HEK293 (cell line): Measurements from ENCODE around the gene ZNF48.

ENCODE experiments used
- ATF2 ChIP-seq: fragments of 450-650 bp; formaldehyde crosslinking; IDR thresholded peaks from 2 replicates; pipeline ENCODE4 v1.5.1; 2016; ENCODE audit warnings: missing biosample characterization, missing genetic modification characterization, low read depth
- BCL11A ChIP-seq: fragments of 450-650 bp; formaldehyde crosslinking; IDR thresholded peaks from 2 replicates; pipeline ENCODE4 v1.5.1; 2016; ENCODE audit warnings: low read depth, missing biosample characterization, missing genetic modification characterization
- HOXD13 ChIP-seq: sonication (generic); formaldehyde crosslinking; IDR thresholded peaks from 2 replicates; pipeline ENCODE4 v1.8.0; 2022; ENCODE audit warnings: missing genetic modification reagents, borderline replicate concordance
- KLF9 ChIP-seq: fragments of 450-650 bp; formaldehyde crosslinking; IDR thresholded peaks from 2 replicates; pipeline ENCODE4 v1.5.1; 2016; ENCODE audit warnings: missing biosample characterization, missing genetic modification characterization, low read depth
- PRDM4 ChIP-seq: fragments of 450-650 bp; formaldehyde crosslinking; IDR thresholded peaks from 2 replicates; pipeline ENCODE4 v1.5.1; 2017; ENCODE audit warnings: missing biosample characterization, missing genetic modification characterization
- YY1 ChIP-seq: fragments of 450-650 bp; formaldehyde crosslinking; IDR thresholded peaks from 2 replicates; pipeline ENCODE4 v1.5.1; 2018; ENCODE audit warnings: missing biosample characterization, missing genetic modification characterization
- ZEB2 ChIP-seq: fragments of 450-650 bp; formaldehyde crosslinking; IDR thresholded peaks from 2 replicates; pipeline ENCODE4 v1.5.1; 2016; ENCODE audit warnings: missing biosample characterization, missing genetic modification characterization
- ZNF114 ChIP-seq: fragments of 450-650 bp; formaldehyde crosslinking; IDR thresholded peaks from 2 replicates; pipeline ENCODE4 v1.5.0; 2017; ENCODE audit warnings: missing biosample characterization, missing genetic modification characterization
- ZNF132 ChIP-seq: fragments of 450-650 bp; formaldehyde crosslinking; IDR thresholded peaks from 2 replicates; pipeline ENCODE4 v1.5.1; 2017; ENCODE audit warnings: missing biosample characterization, missing genetic modification characterization, borderline replicate concordance
- ZNF16 ChIP-seq: fragments of 450-650 bp; formaldehyde crosslinking; IDR thresholded peaks from 2 replicates; pipeline ENCODE4 v1.5.1; 2016; ENCODE audit warnings: low read depth, missing biosample characterization, missing genetic modification characterization
- ZNF214 ChIP-seq: fragments of 450-650 bp; formaldehyde crosslinking; IDR thresholded peaks from 2 replicates; pipeline ENCODE4 v1.5.1; 2017; ENCODE audit warnings: missing biosample characterization, mild to moderate bottlenecking, missing genetic modification characterization, borderline replicate concordance
- ZNF398 ChIP-seq: fragments of 450-650 bp; formaldehyde crosslinking; IDR thresholded peaks from 2 replicates; pipeline ENCODE4 v1.5.1; 2017; ENCODE audit warnings: missing biosample characterization, missing genetic modification characterization
- ZNF404 ChIP-seq: fragments of 450-650 bp; formaldehyde crosslinking; IDR thresholded peaks from 2 replicates; pipeline ENCODE4 v1.5.1; 2017; ENCODE audit warnings: missing biosample characterization, missing genetic modification characterization
- ZNF423 ChIP-seq: fragments of 450-650 bp; formaldehyde crosslinking; IDR thresholded peaks from 2 replicates; pipeline ENCODE4 v1.5.1; 2016; ENCODE audit warnings: missing biosample characterization, missing genetic modification characterization
- ZNF48 ChIP-seq: fragments of 450-650 bp; formaldehyde crosslinking; IDR thresholded peaks from 2 replicates; pipeline ENCODE4 v1.5.1; 2016; ENCODE audit warnings: missing biosample characterization, missing genetic modification characterization
- ZNF501 ChIP-seq: fragments of 450-650 bp; formaldehyde crosslinking; IDR thresholded peaks from 2 replicates; pipeline ENCODE4 v1.5.1; 2016; ENCODE audit warnings: missing biosample characterization, missing genetic modification characterization
- ZNF510 ChIP-seq: fragments of 450-650 bp; formaldehyde crosslinking; IDR thresholded peaks from 2 replicates; pipeline ENCODE4 v1.5.1; 2018; ENCODE audit warnings: mild to moderate bottlenecking, missing genetic modification characterization, missing biosample characterization; ENCODE audit not compliant: insufficient replicate concordance
- ZNF596 ChIP-seq: fragments of 450-650 bp; IDR thresholded peaks from 2 replicates; pipeline ENCODE4 v1.5.0; 2018; ENCODE audit warnings: missing biosample characterization, mild to moderate bottlenecking, missing genetic modification characterization, moderate library complexity
- ZNF600 ChIP-seq: fragments of 450-650 bp; formaldehyde crosslinking; IDR thresholded peaks from 2 replicates; pipeline ENCODE4 v1.5.1; 2016; ENCODE audit warnings: missing biosample characterization, missing genetic modification characterization
- ZNF624 ChIP-seq: fragments of 450-650 bp; formaldehyde crosslinking; IDR thresholded peaks from 2 replicates; pipeline ENCODE4 v1.5.1; 2017; ENCODE audit warnings: missing biosample characterization, missing genetic modification characterization
- ZNF660 ChIP-seq: fragments of 450-650 bp; IDR thresholded peaks from 2 replicates; pipeline ENCODE4 v1.5.1; 2018; ENCODE audit warnings: missing biosample characterization, mild to moderate bottlenecking, missing genetic modification characterization
- ZNF707 ChIP-seq: fragments of 450-650 bp; formaldehyde crosslinking; IDR thresholded peaks from 2 replicates; pipeline ENCODE4 v1.5.1; 2016; ENCODE audit warnings: missing biosample characterization, missing genetic modification characterization
- ZNF747 ChIP-seq: fragments of 450-650 bp; formaldehyde crosslinking; IDR thresholded peaks from 2 replicates; pipeline ENCODE4 v1.5.1; 2016; ENCODE audit warnings: missing biosample characterization, missing genetic modification characterization
- ZNF830 ChIP-seq: fragments of 450-650 bp; IDR thresholded peaks from 2 replicates; pipeline ENCODE4 v1.5.0; 2018; ENCODE audit warnings: missing biosample characterization, missing genetic modification characterization, low read depth, mild to moderate bottlenecking, moderate library complexity
- ZSCAN30 ChIP-seq: fragments of 450-650 bp; IDR thresholded peaks from 2 replicates; pipeline ENCODE4 v1.5.1; 2018; ENCODE audit warnings: missing biosample characterization, mild to moderate bottlenecking, missing genetic modification characterization, moderate library complexity
- TF ChIP-seq, protein P1 (sequence below): fragments of 450-650 bp; formaldehyde crosslinking; IDR thresholded peaks from 2 replicates; pipeline ENCODE4 v1.5.1; 2016; ENCODE audit warnings: missing biosample characterization, missing genetic modification characterization
- TF ChIP-seq, protein P2 (sequence below): fragments of 450-650 bp; formaldehyde crosslinking; IDR thresholded peaks from 2 replicates; pipeline ENCODE4 v1.5.1; 2016; ENCODE audit warnings: missing biosample characterization, missing genetic modification characterization, low read depth
- TF ChIP-seq, protein P3 (sequence below): fragments of 450-650 bp; formaldehyde crosslinking; IDR thresholded peaks from 2 replicates; pipeline ENCODE4 v1.5.1; 2017; ENCODE audit warnings: missing biosample characterization, missing genetic modification characterization

ZNF48 gene

GRCh38 chr16:30378236-30379157 is 16.7 kb upstream of the ZNF48 start (continued):
- TF ChIP-seq ATF2 (tag by site-specific recombination), result no peak
- TF ChIP-seq, protein P1, sequence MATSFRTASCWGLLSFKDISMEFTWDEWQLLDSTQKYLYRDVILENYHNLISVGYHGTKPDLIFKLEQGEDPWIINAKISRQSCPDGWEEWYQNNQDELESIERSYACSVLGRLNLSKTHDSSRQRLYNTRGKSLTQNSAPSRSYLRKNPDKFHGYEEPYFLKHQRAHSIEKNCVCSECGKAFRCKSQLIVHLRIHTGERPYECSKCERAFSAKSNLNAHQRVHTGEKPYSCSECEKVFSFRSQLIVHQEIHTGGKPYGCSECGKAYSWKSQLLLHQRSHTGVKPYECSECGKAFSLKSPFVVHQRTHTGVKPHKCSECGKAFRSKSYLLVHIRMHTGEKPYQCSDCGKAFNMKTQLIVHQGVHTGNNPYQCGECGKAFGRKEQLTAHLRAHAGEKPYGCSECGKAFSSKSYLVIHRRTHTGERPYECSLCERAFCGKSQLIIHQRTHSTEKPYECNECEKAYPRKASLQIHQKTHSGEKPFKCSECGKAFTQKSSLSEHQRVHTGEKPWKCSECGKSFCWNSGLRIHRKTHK (tag by site-specific recombination), result no peak
- peak; percentile 65; the same call in 1 of the 2 replicates for TF ChIP-seq ZNF600
- TF ChIP-seq, protein P2, sequence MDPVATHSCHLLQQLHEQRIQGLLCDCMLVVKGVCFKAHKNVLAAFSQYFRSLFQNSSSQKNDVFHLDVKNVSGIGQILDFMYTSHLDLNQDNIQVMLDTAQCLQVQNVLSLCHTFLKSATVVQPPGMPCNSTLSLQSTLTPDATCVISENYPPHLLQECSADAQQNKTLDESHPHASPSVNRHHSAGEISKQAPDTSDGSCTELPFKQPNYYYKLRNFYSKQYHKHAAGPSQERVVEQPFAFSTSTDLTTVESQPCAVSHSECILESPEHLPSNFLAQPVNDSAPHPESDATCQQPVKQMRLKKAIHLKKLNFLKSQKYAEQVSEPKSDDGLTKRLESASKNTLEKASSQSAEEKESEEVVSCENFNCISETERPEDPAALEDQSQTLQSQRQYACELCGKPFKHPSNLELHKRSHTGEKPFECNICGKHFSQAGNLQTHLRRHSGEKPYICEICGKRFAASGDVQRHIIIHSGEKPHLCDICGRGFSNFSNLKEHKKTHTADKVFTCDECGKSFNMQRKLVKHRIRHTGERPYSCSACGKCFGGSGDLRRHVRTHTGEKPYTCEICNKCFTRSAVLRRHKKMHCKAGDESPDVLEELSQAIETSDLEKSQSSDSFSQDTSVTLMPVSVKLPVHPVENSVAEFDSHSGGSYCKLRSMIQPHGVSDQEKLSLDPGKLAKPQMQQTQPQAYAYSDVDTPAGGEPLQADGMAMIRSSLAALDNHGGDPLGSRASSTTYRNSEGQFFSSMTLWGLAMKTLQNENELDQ, result no peak
- TF ChIP-seq ZNF510 (tag by site-specific recombination), result no peak
- no peak for TF ChIP-seq ZNF747
- peak; percentile 24; the same call in 1 of the 2 replicates for TF ChIP-seq ZNF660 (tag by site-specific recombination)
- no peak for TF ChIP-seq ZNF132 (tag by site-specific recombination)
- TF ChIP-seq ZNF214, result no peak
- TF ChIP-seq ZNF501 (tag by site-specific recombination), result peak; percentile 89
- no peak for TF ChIP-seq ZNF48
- TF ChIP-seq ZNF707 (tag by site-specific recombination), result no peak
- TF ChIP-seq ZNF624 (tag by site-specific recombination), result no peak
- no peak; the same call in 1 of the 2 replicates for TF ChIP-seq ZSCAN30 (tag by site-specific recombination)
- no peak; the same call in 1 of the 2 replicates for TF ChIP-seq ZEB2 (tag by site-specific recombination)
- no peak for TF ChIP-seq HOXD13 (CRISPR knock-in tag)
- TF ChIP-seq, protein P3, sequence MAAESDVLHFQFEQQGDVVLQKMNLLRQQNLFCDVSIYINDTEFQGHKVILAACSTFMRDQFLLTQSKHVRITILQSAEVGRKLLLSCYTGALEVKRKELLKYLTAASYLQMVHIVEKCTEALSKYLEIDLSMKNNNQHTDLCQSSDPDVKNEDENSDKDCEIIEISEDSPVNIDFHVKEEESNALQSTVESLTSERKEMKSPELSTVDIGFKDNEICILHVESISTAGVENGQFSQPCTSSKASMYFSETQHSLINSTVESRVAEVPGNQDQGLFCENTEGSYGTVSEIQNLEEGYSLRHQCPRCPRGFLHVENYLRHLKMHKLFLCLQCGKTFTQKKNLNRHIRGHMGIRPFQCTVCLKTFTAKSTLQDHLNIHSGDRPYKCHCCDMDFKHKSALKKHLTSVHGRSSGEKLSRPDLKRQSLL, result peak; percentile 89
- no peak for TF ChIP-seq ZNF596 (tag by site-specific recombination)
- no peak for TF ChIP-seq ZNF114 (tag by site-specific recombination)
- no peak for TF ChIP-seq ZNF16
- TF ChIP-seq BCL11A (tag by site-specific recombination), result no peak
- peak; percentile 29; the same call in 1 of the 2 replicates for TF ChIP-seq PRDM4 (tag by site-specific recombination)
- TF ChIP-seq ZNF423 (tag by site-specific recombination), result no peak
- TF ChIP-seq KLF9 (tag by site-specific recombination), result peak; percentile 96
- no peak for TF ChIP-seq YY1 (tag by site-specific recombination)
- no peak for TF ChIP-seq ZNF830 (tag by site-specific recombination)
- TF ChIP-seq ZNF404, result no peak
- peak; percentile 99 for TF ChIP-seq ZNF398 (tag by site-specific recombination)
